Skeletal muscle satellite cell (primary cell): ENCODE measurements around the gene GDF10.

Source experiments
- H3K27me3 ChIP-seq: 2 replicates; pipeline ENCODE4 v1.7.0; 2013; ENCODE audit warnings: low read length; ENCODE audit not compliant: control insufficient read depth, insufficient read depth
- H3K36me3 ChIP-seq: 2 replicates; pipeline ENCODE4 v1.7.0; 2013; ENCODE audit warnings: mild to moderate bottlenecking, control low read depth, low read length; ENCODE audit not compliant: insufficient read depth
- H3K4me1 ChIP-seq: 2 replicates; pipeline ENCODE4 v1.7.0; 2013; ENCODE audit warnings: low read length; ENCODE audit not compliant: control insufficient read depth, insufficient read depth
- H3K4me2 ChIP-seq: 2 replicates; pipeline ENCODE4 v1.7.0; 2013; ENCODE audit warnings: mild to moderate bottlenecking, low read length
- H3K4me3 ChIP-seq: 2 replicates; pipeline ENCODE4 v1.7.0; 2013; ENCODE audit warnings: low read length
- H3K9ac ChIP-seq: 2 replicates; pipeline ENCODE4 v1.7.0; 2013; ENCODE audit warnings: mild to moderate bottlenecking, low read depth, low read length, moderate library complexity
- H3K9me3 ChIP-seq: replicated peaks from 2 replicates; pipeline ENCODE4 v1.7.0; 2013; ENCODE audit warnings: mild to moderate bottlenecking, control low read depth, low read length

GDF10 gene

DNA sequence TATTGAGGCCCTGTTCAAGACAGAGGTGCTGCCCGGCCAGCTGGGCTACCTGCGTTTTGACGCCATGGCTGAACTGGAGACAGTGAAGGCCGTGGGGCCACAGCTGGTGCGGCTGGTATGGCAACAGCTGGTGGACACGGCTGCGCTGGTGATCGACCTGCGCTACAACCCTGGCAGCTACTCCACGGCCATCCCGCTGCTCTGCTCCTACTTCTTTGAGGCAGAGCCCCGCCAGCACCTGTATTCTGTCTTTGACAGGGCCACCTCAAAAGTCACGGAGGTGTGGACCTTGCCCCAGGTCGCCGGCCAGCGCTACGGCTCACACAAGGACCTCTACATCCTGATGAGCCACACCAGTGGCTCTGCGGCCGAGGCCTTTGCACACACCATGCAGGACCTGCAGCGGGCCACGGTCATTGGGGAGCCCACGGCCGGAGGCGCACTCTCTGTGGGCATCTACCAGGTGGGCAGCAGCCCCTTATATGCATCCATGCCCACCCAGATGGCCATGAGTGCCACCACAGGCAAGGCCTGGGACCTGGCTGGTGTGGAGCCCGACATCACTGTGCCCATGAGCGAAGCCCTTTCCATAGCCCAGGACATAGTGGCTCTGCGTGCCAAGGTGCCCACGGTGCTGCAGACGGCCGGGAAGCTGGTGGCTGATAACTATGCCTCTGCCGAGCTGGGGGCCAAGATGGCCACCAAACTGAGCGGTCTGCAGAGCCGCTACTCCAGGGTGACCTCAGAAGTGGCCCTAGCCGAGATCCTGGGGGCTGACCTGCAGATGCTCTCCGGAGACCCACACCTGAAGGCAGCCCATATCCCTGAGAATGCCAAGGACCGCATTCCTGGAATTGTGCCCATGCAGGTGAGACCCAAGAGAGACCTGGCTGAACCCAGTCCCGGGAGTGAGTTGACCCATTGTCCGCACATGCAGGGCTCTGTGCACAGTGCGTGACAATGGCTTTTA lies 51.0 kb downstream of the GDF10 start:
- no peaks in the 10 kb centered on the region for H3K36me3 ChIP-seq
- H3K4me2 ChIP-seq: no peak overlapping the region
- H3K27me3 ChIP-seq: peaks cover 25% of the 10 kb centered on the region
- H3K4me3 ChIP-seq: no peak overlapping the region
- no peak overlapping the region for H3K9ac ChIP-seq
- no peaks in the 10 kb centered on the region for H3K9me3 ChIP-seq
- H3K4me1 ChIP-seq: no peaks in the 10 kb centered on the region

DNA sequence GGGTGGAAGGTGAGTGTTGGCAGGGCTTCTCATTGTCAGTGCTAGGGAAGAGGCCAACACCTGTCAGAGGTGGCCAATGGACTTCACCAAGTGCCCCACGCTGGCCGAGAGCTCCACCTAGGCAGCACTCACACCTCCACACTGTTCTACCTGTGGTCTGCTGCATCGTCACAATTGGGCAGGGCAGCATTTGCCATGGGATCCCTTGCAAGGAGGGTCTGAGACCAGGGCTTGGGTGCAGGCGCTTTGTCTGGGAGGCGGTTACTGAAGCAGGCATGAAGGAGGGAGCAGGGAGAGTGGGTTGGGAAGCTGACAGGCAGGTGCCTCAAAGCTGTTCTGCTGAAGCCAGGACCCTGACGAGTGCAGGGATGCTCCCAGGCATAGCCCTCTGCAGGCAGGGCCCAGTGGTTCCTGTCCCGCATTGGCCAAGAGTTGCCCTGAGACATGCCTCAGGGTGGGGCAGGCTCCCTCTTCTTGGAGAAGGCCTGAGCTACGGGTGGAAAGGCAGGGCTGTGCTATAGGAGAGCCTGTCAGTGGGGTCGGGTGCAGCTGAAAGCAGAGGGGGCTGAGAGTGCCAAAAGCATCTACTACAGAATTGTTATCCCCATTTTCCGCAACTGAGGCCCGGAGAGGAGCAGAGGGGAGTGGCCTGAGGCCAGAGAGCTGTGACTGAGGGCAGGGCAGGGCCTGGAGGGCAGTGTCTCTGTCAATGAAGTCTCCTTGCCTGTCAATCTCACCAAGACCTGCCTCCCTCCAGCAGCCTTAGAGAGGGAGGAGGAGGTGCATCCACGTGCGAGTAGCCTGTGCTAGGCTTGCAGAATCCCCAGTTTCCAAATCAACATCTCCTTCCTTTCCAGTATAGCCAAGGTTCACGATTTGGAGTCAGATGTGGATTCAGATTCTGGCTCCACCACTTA lies 52.2 kb downstream of the GDF10 start:
- Histone ChIP-seq H3K4me1 (no peaks in the 10 kb centered on the region), H3K36me3 (no peaks in the 10 kb centered on the region), H3K4me2 (no peak overlapping the region), H3K9me3 (no peaks in the 10 kb centered on the region), H3K4me3 (no peak overlapping the region), H3K27me3 (peaks cover 23% of the 10 kb centered on the region), H3K9ac (no peak overlapping the region)

DNA sequence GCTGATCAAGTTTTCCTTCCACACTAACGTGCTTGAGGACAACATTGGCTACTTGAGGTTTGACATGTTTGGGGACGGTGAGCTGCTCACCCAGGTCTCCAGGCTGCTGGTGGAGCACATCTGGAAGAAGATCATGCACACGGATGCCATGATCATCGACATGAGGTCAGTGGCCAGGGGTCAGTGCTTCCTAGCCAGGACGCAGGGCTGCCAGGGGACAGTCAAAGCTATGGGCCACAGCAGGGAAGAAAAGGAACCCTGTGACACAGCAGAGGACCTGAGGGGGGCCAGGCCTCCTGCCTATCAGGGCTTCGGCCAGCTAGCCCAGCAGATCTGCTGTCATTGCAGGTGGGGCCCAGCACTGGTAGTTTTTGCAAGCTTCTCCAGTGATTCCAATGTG lies 53.4 kb downstream of the GDF10 start:
- Histone ChIP-seq H3K36me3 (no peaks in the 10 kb centered on the region), H3K4me3 (no peak overlapping the region), H3K27me3 (peaks cover 22% of the 10 kb centered on the region), H3K9ac (no peak overlapping the region), H3K4me1 (no peaks in the 10 kb centered on the region), H3K4me2 (no peak overlapping the region), H3K9me3 (no peaks in the 10 kb centered on the region)

GRCh38 chr10:47354165-47354564 lies 54.2 kb downstream of the GDF10 start:
- Histone ChIP-seq H3K4me2 (no peak overlapping the region), H3K27me3 (peaks cover 30% of the 10 kb centered on the region), H3K4me1 (no peaks in the 10 kb centered on the region), H3K4me3 (no peak overlapping the region), H3K36me3 (no peaks in the 10 kb centered on the region), H3K9me3 (no peaks in the 10 kb centered on the region), H3K9ac (no peak overlapping the region)

GRCh38 chr10:47354900-47355299 lies 54.9 kb downstream of the GDF10 start:
- no peaks in the 10 kb centered on the region for H3K4me1 ChIP-seq
- no peaks in the 10 kb centered on the region for H3K36me3 ChIP-seq
- H3K27me3 ChIP-seq: peaks cover 36% of the 10 kb centered on the region
- H3K9ac ChIP-seq: no peak overlapping the region
- no peak overlapping the region for H3K4me2 ChIP-seq
- no peak overlapping the region for H3K4me3 ChIP-seq
- H3K9me3 ChIP-seq: no peaks in the 10 kb centered on the region

DNA sequence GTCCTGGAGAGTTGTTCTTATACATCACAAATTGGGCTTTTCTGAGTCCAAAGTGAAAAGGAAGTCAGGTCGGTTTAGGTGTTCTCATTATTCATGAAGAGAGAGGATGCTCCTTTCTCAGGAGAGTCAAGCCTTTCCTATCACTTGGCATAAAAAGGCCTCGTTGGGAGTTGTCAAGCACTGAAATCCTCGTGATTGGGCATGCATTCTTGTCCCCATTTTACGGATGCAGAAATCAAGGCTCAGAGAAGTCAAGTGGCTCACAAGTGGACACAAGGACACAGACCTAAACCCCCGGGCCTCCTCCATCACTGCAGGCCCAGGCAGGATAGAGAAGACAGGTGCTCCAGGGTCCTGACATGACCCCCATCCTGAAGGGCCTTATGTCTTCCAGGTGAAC lies 56.7 kb downstream of the GDF10 start:
- Histone ChIP-seq H3K4me2 (no peak overlapping the region), H3K4me1 (no peaks in the 10 kb centered on the region), H3K36me3 (no peaks in the 10 kb centered on the region), H3K4me3 (no peak overlapping the region), H3K9me3 (no peaks in the 10 kb centered on the region), H3K9ac (no peak overlapping the region), H3K27me3 (peaks cover 36% of the 10 kb centered on the region)

- Histone ChIP-seq H3K4me1 (no peaks in the 10 kb centered on the region), H3K9me3 (no peaks in the 10 kb centered on the region), H3K4me2 (no peak overlapping the region), H3K9ac (no peak overlapping the region), H3K36me3 (no peaks in the 10 kb centered on the region), H3K4me3 (no peak overlapping the region), H3K27me3 (peaks cover 39% of the 10 kb centered on the region)
Observed at GRCh38 chr10:47357131-47357582, 57.2 kb downstream of the GDF10 start.

- H3K9ac ChIP-seq: no peak overlapping the region
- no peak overlapping the region for H3K4me2 ChIP-seq
- peaks cover 37% of the 10 kb centered on the region for H3K27me3 ChIP-seq
- H3K36me3 ChIP-seq: no peaks in the 10 kb centered on the region
- no peaks in the 10 kb centered on the region for H3K4me1 ChIP-seq
- H3K4me3 ChIP-seq: no peak overlapping the region
- no peaks in the 10 kb centered on the region for H3K9me3 ChIP-seq
Observed at GRCh38 chr10:47357911-47358310, 57.9 kb downstream of the GDF10 start.

DNA sequence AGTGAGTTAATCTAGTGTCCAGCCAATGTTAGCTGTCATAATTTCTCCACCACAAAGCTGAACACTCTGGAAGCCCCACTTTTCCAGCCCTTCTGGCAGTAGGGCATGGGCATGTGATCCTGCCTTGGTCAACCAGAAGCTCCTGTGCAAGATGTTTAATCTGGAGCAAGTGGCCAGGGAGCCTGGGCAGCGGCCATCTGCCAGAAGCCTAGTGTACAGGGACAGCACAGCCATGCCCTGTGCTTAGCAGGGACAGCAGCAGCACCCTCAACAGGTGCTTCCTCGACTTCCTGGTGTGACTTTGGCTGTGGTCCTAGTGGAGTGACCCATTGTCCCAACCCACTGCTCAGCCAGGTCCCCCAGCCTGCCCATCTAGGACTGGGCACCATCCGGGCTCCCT lies 58.5 kb downstream of the GDF10 start:
- H3K9me3 ChIP-seq: no peaks in the 10 kb centered on the region
- H3K9ac ChIP-seq: no peak overlapping the region
- peaks cover 37% of the 10 kb centered on the region for H3K27me3 ChIP-seq
- no peak overlapping the region for H3K4me3 ChIP-seq
- H3K4me2 ChIP-seq: no peak overlapping the region
- H3K4me1 ChIP-seq: no peaks in the 10 kb centered on the region
- no peaks in the 10 kb centered on the region for H3K36me3 ChIP-seq

GRCh38 chr10:47359101-47359500 lies 59.1 kb downstream of the GDF10 start:
- Histone ChIP-seq H3K27me3 (peaks cover 43% of the 10 kb centered on the region), H3K9me3 (no peaks in the 10 kb centered on the region), H3K4me2 (no peak overlapping the region), H3K4me1 (no peaks in the 10 kb centered on the region), H3K9ac (no peak overlapping the region), H3K4me3 (no peak overlapping the region), H3K36me3 (no peaks in the 10 kb centered on the region)

DNA sequence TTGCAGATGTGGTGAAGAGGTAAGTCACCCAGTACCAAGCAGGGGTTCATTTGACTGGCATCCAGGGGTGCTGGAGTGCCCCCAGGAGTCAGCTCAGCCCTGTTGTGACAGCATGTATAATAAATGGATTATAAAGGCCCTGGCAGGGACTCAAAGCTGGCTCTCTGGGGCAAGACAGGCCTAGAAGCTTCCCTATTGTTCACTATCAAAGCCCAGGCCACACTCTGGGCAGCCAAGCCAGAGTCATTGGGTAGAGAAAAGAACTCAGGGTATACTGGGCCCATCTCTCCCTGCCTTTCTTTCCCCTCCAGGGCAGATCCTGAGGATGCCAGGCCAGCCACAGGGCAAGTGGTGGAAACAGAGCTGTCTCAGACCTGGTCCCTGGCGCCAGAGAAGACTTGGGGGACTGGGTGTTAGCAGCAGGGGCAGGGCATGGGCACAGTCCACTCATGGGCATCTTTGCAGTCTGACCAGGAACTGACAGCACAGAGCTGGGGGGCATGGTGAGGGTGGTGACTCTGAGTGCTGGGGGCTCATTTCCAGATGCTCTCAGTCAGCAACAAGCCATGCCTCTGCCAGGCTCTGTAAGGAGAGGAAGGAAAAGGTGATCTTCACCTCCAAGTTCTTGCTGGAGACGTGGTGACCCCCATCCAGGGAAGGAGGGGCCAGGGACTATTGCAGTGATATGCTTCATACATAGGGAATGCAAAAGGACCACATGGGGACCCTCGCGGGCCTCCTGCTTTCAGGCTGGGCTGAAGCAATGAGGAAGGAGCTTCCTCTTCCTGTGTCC lies 59.8 kb downstream of the GDF10 start:
- H3K27me3 ChIP-seq: peaks cover 50% of the 10 kb centered on the region
- H3K9ac ChIP-seq: no peak overlapping the region
- no peak overlapping the region for H3K4me3 ChIP-seq
- no peaks in the 10 kb centered on the region for H3K4me1 ChIP-seq
- H3K9me3 ChIP-seq: no peaks in the 10 kb centered on the region
- H3K36me3 ChIP-seq: no peaks in the 10 kb centered on the region
- H3K4me2 ChIP-seq: no peak overlapping the region
